Hematopoietic multipotent progenitor cell treated with erythropoietin and hydrocortisone succinate and interleukin-3 and kit ligand, for 17 days (in vitro differentiated cells): ENCODE measurements around the gene CDHR1.

Source experiments
- DNase-seq: peaks from one replicate; pipeline ENCODE4 v3.0.0-alpha.2; 2015; ENCODE audit warnings: low spot score

The CDHR1 gene

GRCh38 chr10:84264611-84265141, 70.3 kb downstream of the CDHR1 start:
- peak; percentile 40 for DNase-seq

GRCh38 chr10:84265418-84265817, 71.1 kb downstream of the CDHR1 start:
- no peak for DNase-seq

GRCh38 chr10:84267503-84268126, 73.3 kb downstream of the CDHR1 start:
- peak; percentile 7 for DNase-seq

GRCh38 chr10:84269162-84269561, 74.8 kb downstream of the CDHR1 start:
- no peak for DNase-seq
